Retinal pigment epithelial cell (primary cell): ENCODE data around the gene RRBP1.

ENCODE experiments used
- DNase-seq: peaks from one replicate; pipeline ENCODE4 v3.0.0-alpha.2; 2010; ENCODE audit warnings: low read depth
- H3K4me3 ChIP-seq: 2 replicates; pipeline ENCODE4 v1.5.1; 2011; ENCODE audit warnings: mild to moderate bottlenecking, low read length, control low read depth, moderate library complexity
- CTCF ChIP-seq: conservative IDR thresholded peaks from 2 replicates; pipeline ENCODE4 v1.5.1; 2011; ENCODE audit warnings: low read depth, low read length, control low read depth, inconsistent platforms

RRBP1 gene

GRCh38 chr20:17669306-17669931 lies 12.6 kb downstream of the RRBP1 start:
- DNase-seq = no peak
- no peak for TF ChIP-seq CTCF
- no peak overlapping the region for H3K4me3 ChIP-seq

DNA sequence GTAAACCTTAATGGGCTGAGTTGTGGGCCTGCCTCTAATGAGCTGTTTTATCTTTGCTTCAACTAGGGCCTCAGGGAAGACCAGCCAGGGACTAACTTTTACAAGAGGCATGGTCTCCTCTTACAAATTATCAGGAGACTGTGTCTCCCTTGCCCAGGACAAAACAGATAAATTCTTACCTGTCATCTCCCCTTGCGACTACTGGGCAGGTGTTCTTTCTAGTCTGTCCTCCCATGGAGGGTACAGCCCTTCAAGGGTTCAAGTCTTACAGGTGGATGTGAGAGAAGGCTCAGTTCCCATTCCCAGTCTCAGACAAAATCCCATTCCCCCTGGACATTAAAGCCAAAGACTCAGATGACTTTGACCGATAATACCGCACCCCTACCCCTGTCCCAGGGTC lies 13.6 kb downstream of the RRBP1 start:
- H3K4me3 ChIP-seq = no peak overlapping the region

GRCh38 chr20:17667445-17667844 lies 14.6 kb downstream of the RRBP1 start:
- H3K4me3 ChIP-seq = no peak overlapping the region
- no peak for TF ChIP-seq CTCF
- DNase-seq = no peak

More for the DNA sequence above, 13.6 kb downstream of the RRBP1 start:
- TF ChIP-seq CTCF = no peak
- no peak for DNase-seq

DNA sequence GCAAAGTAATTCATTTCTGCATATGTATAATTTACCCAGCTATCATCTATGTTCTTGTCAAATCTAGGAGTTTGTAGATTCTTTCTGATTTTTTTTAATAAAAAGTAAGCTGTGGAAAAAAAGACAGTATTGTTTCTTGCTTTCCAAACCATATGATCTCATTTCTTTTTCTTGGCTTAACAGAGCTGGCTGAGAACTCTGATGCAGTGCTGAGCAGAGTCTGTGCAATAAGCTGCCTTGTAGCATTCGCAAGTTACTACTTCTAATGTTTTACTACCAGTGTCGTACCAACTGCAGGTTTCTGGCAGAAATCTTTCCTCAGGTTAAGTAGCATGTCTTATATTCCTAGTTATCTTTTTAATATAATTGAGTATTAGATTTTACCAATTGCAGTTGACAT lies 15.6 kb downstream of the RRBP1 start:
- no peak for TF ChIP-seq CTCF
- H3K4me3 ChIP-seq = no peak overlapping the region

GRCh38 chr20:17665756-17666155 lies 16.3 kb downstream of the RRBP1 start:
- DNase-seq = no peak
- no peak overlapping the region for H3K4me3 ChIP-seq
- TF ChIP-seq CTCF = no peak

More for the DNA sequence above, 15.6 kb downstream of the RRBP1 start:
- no peak for DNase-seq

- no peak overlapping the region for H3K4me3 ChIP-seq
- TF ChIP-seq CTCF = no peak
- DNase-seq = no peak
Observed at GRCh38 chr20:17664025-17664633, 17.9 kb downstream of the RRBP1 start.

DNA sequence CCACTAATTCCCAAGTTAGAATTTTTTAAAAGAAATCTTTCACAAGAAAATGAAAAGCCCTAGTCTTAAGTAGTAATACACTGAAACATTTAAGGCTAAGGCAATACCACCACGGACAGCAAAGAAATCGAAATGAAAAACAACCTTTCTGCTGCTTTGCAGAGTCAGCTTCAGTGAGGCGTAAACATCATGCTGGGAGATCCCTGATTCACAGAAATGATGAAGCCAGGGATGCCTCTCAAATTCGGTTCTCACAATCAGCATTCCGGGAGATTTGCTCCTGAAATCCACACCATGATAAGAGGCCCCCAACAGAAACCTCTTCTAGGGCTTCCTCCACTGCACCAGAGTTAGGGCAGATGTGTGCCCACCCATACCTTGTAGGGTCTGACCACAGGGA lies 18.6 kb downstream of the RRBP1 start:
- no peak for TF ChIP-seq CTCF
- H3K4me3 ChIP-seq = no peak overlapping the region
- DNase-seq = no peak
